Measurements from ENCODE around the gene PTGDR2.

DNA sequence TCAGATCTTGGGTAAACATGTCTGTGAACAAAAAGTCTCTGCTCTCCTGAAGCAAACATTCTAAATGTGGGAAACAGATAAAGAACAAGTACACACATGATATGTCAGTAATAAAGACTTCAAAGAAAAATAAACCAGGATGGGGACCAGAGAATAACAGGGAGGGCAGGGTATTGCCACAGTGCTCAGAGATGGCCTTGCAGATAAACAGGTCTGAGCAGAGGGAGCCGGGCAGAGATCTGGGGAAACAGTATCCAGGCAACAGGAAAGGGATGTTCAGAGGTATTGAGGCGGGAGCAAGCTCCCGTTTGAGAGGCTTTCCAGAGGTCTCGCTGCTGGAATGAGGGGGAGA, 10.9 kb downstream of the PTGDR2 start:
- TF ChIP-seq, protein P1, sequence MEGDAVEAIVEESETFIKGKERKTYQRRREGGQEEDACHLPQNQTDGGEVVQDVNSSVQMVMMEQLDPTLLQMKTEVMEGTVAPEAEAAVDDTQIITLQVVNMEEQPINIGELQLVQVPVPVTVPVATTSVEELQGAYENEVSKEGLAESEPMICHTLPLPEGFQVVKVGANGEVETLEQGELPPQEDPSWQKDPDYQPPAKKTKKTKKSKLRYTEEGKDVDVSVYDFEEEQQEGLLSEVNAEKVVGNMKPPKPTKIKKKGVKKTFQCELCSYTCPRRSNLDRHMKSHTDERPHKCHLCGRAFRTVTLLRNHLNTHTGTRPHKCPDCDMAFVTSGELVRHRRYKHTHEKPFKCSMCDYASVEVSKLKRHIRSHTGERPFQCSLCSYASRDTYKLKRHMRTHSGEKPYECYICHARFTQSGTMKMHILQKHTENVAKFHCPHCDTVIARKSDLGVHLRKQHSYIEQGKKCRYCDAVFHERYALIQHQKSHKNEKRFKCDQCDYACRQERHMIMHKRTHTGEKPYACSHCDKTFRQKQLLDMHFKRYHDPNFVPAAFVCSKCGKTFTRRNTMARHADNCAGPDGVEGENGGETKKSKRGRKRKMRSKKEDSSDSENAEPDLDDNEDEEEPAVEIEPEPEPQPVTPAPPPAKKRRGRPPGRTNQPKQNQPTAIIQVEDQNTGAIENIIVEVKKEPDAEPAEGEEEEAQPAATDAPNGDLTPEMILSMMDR (IDR thresholded peaks at IDR 0.05) = no peak
- no peak for TF ChIP-seq TP53 (CRISPR knock-in tag; IDR thresholded peaks at IDR 0.05)
- no peak for TF ChIP-seq FOSL2 (IDR thresholded peaks at IDR 0.05)
- TF ChIP-seq FOSL2 (CRISPR knock-in tag; IDR thresholded peaks at IDR 0.05) = no peak
- no peak for TF ChIP-seq NPAS2 (CRISPR knock-in tag; IDR thresholded peaks at IDR 0.05; ENCODE audit: borderline replicate concordance)
- TF ChIP-seq CHD4 (IDR thresholded peaks at IDR 0.05; ENCODE audit: borderline replicate concordance) = no peak
- TF ChIP-seq EP300 (IDR thresholded peaks at IDR 0.05) = no peak
- TF ChIP-seq CHD2 (IDR thresholded peaks at IDR 0.05; ENCODE audit: low read length, partially characterized antibody) = no peak
- TF ChIP-seq SMC3 (IDR thresholded peaks at IDR 0.05) = no peak
- TF ChIP-seq POLR2A (IDR thresholded peaks at IDR 0.05; ENCODE audit: low read length) = no peak
- TF ChIP-seq, protein P2, sequence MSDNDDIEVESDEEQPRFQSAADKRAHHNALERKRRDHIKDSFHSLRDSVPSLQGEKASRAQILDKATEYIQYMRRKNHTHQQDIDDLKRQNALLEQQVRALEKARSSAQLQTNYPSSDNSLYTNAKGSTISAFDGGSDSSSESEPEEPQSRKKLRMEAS (IDR thresholded peaks at IDR 0.05) = no peak
- TF ChIP-seq, protein P3, sequence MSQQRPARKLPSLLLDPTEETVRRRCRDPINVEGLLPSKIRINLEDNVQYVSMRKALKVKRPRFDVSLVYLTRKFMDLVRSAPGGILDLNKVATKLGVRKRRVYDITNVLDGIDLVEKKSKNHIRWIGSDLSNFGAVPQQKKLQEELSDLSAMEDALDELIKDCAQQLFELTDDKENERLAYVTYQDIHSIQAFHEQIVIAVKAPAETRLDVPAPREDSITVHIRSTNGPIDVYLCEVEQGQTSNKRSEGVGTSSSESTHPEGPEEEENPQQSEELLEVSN (IDR thresholded peaks at IDR 0.05; ENCODE audit: borderline replicate concordance, low read depth) = no peak
